ENCODE results near the gene P2RY6. TPM values are rescaled to one million over a fixed set of nuclear protein-coding genes. Genes with fewer than 3 reads are reported as not detected.

The P2RY6 gene
- total RNA-seq, 1 experiment from 2014 or later, result 0.15 TPM

- ChIA-PET POLR2A (no interaction called here), RAD21 (ENCODE audit: low non-redundant PET in 1 of 2, low total read pairs in 2 of 2, uncharacterized antibody in 2 of 2, unreplicated experiment in 2 of 2) (no interaction called here), CTCF (no interaction called here)
- no peaks in the 10 kb centered on the region for H3K79me2 ChIP-seq (ENCODE audit: insufficient read depth, low read length)
- TF ChIP-seq, protein P1, sequence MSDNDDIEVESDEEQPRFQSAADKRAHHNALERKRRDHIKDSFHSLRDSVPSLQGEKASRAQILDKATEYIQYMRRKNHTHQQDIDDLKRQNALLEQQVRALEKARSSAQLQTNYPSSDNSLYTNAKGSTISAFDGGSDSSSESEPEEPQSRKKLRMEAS (IDR thresholded peaks at IDR 0.05), result no peak
- TF ChIP-seq POLR2A (IDR thresholded peaks at IDR 0.05; ENCODE audit: borderline replicate concordance, extremely low read depth, insufficient read depth, insufficient read length) (no peak), SP1 (IDR thresholded peaks at IDR 0.05; ENCODE audit: low read depth) (no peak), ELF1 (IDR thresholded peaks at IDR 0.05; ENCODE audit: borderline replicate concordance, low read depth) (no peak), CBX3 (IDR thresholded peaks at IDR 0.05; ENCODE audit: low read depth) (no peak), REST (IDR thresholded peaks at IDR 0.05; ENCODE audit: low read depth) (no peak), EZH2phosphoT487 (IDR thresholded peaks at IDR 0.05; ENCODE audit: borderline replicate concordance) (no peak), EGR1 (IDR thresholded peaks at IDR 0.05; ENCODE audit: low read depth) (no peak), ZNF274 (IDR thresholded peaks at IDR 0.05; ENCODE audit: low read depth, low read length) (no peak), SRF (IDR thresholded peaks at IDR 0.05; ENCODE audit: low read depth) (no peak), ZBTB33 (IDR thresholded peaks at IDR 0.05; ENCODE audit: extremely low read depth, insufficient replicate concordance, low read length) (no peak), TCF7L2 (IDR thresholded peaks at IDR 0.05; ENCODE audit: borderline replicate concordance, extremely low read depth, insufficient read depth, insufficient read length) (no peak), CEBPB (IDR thresholded peaks at IDR 0.05; ENCODE audit: low read depth) (no peak), SIN3A (IDR thresholded peaks at IDR 0.05; ENCODE audit: low read depth) (no peak), JUND (IDR thresholded peaks at IDR 0.05) (no peak), ZFX (IDR thresholded peaks at IDR 0.05) (no peak)
- TF ChIP-seq, protein P2, sequence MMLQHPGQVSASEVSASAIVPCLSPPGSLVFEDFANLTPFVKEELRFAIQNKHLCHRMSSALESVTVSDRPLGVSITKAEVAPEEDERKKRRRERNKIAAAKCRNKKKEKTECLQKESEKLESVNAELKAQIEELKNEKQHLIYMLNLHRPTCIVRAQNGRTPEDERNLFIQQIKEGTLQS (IDR thresholded peaks at IDR 0.05), result no peak
- TF ChIP-seq, protein P3, sequence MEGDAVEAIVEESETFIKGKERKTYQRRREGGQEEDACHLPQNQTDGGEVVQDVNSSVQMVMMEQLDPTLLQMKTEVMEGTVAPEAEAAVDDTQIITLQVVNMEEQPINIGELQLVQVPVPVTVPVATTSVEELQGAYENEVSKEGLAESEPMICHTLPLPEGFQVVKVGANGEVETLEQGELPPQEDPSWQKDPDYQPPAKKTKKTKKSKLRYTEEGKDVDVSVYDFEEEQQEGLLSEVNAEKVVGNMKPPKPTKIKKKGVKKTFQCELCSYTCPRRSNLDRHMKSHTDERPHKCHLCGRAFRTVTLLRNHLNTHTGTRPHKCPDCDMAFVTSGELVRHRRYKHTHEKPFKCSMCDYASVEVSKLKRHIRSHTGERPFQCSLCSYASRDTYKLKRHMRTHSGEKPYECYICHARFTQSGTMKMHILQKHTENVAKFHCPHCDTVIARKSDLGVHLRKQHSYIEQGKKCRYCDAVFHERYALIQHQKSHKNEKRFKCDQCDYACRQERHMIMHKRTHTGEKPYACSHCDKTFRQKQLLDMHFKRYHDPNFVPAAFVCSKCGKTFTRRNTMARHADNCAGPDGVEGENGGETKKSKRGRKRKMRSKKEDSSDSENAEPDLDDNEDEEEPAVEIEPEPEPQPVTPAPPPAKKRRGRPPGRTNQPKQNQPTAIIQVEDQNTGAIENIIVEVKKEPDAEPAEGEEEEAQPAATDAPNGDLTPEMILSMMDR (IDR thresholded peaks at IDR 0.05 in 2 of 3, conservative IDR thresholded peaks at IDR 0.05 in 1 of 3; ENCODE audit: borderline replicate concordance in 1 of 3, insufficient read depth in 1 of 3, low read depth in 2 of 3, low read length in 2 of 3), result no peak
- ATAC-seq (no peak), DNase-seq (ENCODE audit: low read depth, low spot score) (no peak)
- intact Hi-C loops (cut with micrococcal nuclease), result no loop called here
- peaks cover 0 to 27% of the 10 kb centered on the region in 2 experiments; a peak in 1 of 4 replicates for H3K4me1 ChIP-seq (ENCODE audit: control insufficient read depth in 1 of 2, insufficient read depth in 2 of 2, low read length in 2 of 2)
- no peak overlapping the region for H3K4me2 ChIP-seq (ENCODE audit: low read length)
- H3K9ac ChIP-seq (ENCODE audit: low read length), result no peak overlapping the region
- H3K9me2 ChIP-seq (ENCODE audit: insufficient read depth), result no peaks in the 10 kb centered on the region
- H4K20me1 ChIP-seq (ENCODE audit: insufficient read depth), result no peaks in the 10 kb centered on the region
- no peak overlapping the region for H3K4me3 ChIP-seq (replicated peaks in 1 of 2; ENCODE audit: low read depth in 1 of 2, low read length in 2 of 2)
- H3K27me3 ChIP-seq (ENCODE audit: insufficient read depth, low read length), result no peaks in the 10 kb centered on the region
- no peak overlapping the region for H2AFZ ChIP-seq (ENCODE audit: low read depth, low read length, poor library complexity, severe bottlenecking)
- no TSS peak for BruUV-seq (replicated peaks)
- H3K27ac ChIP-seq (ENCODE audit: low read depth, low read length), result no peak overlapping the region
- H3K9me3 ChIP-seq (ENCODE audit: control insufficient read depth in 1 of 2, insufficient read depth in 1 of 2, low read depth in 1 of 2, low read length in 2 of 2), result no peaks in the 10 kb centered on the region
- H3K36me3 ChIP-seq (ENCODE audit: control insufficient read depth in 1 of 2, insufficient read depth in 2 of 2, low read length in 2 of 2), result no peaks in the 10 kb centered on the region
These were observed 33.0 kb upstream of the P2RY6 start for GRCh38 chr11:73239111-73239521.

Data from HCT116 (cell line).